ENCODE results near the gene XRCC3.

DNA sequence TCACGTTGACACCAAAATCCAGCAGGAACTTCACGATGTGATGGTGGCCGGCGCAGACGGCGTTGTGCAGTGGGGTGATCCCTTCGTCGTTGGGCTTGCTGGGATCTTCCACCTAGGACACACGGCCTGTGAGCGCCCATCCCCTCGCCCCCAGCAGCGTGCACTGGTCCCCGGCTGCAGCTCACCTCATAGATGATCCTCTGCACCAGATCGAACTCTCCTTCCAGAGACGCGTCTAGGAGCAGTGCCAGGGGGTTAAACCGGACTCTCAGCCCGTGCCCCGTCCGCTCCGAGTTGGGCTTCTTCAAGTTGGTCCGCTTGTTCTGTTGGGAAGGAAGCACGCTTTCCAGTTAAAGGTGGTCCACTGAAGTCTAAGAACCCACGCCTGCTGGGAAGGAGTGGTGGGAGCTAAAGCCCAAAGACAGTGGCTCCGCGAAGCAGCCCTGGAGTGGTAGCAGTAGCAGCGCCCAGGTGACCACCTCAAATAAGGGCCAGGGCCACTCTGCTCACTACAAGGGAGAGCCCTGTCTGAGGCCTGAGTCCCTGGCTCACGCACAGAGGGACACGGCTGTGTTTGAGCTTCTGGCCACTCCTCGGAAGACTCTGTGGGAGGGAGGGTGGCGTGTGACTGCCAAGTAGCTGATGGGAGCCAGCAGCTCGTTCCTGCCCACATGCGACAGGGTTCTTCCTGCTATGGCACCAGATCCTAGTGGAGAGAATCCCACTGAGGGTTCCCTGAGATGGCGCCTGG, 23.6 kb upstream of the XRCC3 start:
- TF ChIP-seq, protein P1, sequence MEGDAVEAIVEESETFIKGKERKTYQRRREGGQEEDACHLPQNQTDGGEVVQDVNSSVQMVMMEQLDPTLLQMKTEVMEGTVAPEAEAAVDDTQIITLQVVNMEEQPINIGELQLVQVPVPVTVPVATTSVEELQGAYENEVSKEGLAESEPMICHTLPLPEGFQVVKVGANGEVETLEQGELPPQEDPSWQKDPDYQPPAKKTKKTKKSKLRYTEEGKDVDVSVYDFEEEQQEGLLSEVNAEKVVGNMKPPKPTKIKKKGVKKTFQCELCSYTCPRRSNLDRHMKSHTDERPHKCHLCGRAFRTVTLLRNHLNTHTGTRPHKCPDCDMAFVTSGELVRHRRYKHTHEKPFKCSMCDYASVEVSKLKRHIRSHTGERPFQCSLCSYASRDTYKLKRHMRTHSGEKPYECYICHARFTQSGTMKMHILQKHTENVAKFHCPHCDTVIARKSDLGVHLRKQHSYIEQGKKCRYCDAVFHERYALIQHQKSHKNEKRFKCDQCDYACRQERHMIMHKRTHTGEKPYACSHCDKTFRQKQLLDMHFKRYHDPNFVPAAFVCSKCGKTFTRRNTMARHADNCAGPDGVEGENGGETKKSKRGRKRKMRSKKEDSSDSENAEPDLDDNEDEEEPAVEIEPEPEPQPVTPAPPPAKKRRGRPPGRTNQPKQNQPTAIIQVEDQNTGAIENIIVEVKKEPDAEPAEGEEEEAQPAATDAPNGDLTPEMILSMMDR (tag by site-specific recombination; IDR thresholded peaks at IDR 0.05), result no peak
- TF ChIP-seq ZNF670 (tag by site-specific recombination; IDR thresholded peaks at IDR 0.05; ENCODE audit: low read depth) (no peak), ZNF341 (tag by site-specific recombination; IDR thresholded peaks at IDR 0.05; ENCODE audit: low read depth) (no peak), TSHZ1 (tag by site-specific recombination; IDR thresholded peaks at IDR 0.05; ENCODE audit: borderline replicate concordance) (no peak), ZNF580 (tag by site-specific recombination; IDR thresholded peaks at IDR 0.05) (no peak), ZNF391 (tag by site-specific recombination; IDR thresholded peaks at IDR 0.05; ENCODE audit: borderline replicate concordance, low read depth) (no peak), ZNF114 (tag by site-specific recombination; IDR thresholded peaks at IDR 0.05) (no peak), ZNF777 (tag by site-specific recombination; IDR thresholded peaks at IDR 0.05; ENCODE audit: borderline replicate concordance) (no peak)
- TF ChIP-seq, protein P2, sequence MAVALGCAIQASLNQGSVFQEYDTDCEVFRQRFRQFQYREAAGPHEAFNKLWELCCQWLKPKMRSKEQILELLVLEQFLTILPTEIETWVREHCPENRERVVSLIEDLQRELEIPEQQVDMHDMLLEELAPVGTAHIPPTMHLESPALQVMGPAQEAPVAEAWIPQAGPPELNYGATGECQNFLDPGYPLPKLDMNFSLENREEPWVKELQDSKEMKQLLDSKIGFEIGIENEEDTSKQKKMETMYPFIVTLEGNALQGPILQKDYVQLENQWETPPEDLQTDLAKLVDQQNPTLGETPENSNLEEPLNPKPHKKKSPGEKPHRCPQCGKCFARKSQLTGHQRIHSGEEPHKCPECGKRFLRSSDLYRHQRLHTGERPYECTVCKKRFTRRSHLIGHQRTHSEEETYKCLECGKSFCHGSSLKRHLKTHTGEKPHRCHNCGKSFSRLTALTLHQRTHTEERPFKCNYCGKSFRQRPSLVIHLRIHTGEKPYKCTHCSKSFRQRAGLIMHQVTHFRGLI (tag by site-specific recombination; IDR thresholded peaks at IDR 0.05), result no peak

Measured in HEK293 (cell line).